Stimulated activated CD8-positive, alpha-beta memory T cell treated with anti-CD3 and anti-CD28 coated beads, Interleukin-15, amount 100 ng/mL, for 48 hours (primary cell): Measurements from ENCODE around the gene KIRREL1.

Source experiments
- DNase-seq, 2 donors: peaks; one replicate each; pipeline ENCODE4 v3.0.0-alpha.2; 2020; ENCODE audit warnings: low read depth in 2 of 2

KIRREL1 gene

DNA sequence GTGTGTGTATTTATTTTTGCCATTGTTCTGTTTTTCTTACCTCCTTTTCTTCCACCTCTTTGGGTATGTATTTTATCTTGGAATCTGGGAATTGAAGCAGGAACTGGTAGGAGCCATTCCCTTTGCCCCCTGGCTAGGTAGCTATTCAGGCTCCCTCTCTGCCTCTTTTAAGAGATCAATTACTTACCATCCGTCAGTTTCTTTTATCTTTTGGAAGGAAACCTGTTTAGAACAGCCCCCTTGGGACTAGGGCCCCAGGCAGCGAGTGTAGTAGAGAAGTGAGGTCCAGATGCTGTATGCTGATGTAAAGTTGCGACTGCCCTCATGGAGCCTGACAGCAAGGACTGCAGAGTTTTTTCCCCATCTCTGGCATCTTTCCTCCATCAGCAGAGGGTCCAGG lies 41.6 kb downstream of the KIRREL1 start:
- DNase-seq = no peak

DNA sequence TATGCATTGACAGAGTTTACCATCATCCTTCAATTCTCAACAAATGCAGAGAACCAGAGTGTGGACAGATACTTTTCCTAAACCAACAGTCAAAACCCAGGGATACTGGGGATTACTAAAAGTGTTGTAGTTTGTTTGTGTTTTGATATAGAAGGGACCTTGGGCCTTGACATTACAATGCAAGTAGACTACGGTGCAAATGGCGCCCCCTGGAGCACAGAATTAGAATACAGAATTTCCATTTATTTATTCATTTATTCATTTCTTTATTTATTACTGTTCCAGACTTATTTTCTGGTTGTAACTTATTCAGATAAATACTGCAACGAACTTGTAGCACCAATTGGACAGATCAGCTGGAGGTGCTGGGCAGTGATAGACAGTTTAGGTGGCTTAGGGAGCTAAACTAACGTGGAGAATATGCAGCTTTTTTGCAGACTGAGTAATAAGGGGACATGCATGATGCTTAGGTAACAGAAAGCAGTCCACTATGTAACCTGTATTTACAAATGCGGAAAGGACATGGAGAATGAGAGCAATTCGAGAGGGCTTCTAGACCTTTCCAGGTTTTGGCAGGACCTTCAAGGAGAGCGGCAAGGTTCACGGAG lies 42.6 kb downstream of the KIRREL1 start:
- DNase-seq = no peak

DNA sequence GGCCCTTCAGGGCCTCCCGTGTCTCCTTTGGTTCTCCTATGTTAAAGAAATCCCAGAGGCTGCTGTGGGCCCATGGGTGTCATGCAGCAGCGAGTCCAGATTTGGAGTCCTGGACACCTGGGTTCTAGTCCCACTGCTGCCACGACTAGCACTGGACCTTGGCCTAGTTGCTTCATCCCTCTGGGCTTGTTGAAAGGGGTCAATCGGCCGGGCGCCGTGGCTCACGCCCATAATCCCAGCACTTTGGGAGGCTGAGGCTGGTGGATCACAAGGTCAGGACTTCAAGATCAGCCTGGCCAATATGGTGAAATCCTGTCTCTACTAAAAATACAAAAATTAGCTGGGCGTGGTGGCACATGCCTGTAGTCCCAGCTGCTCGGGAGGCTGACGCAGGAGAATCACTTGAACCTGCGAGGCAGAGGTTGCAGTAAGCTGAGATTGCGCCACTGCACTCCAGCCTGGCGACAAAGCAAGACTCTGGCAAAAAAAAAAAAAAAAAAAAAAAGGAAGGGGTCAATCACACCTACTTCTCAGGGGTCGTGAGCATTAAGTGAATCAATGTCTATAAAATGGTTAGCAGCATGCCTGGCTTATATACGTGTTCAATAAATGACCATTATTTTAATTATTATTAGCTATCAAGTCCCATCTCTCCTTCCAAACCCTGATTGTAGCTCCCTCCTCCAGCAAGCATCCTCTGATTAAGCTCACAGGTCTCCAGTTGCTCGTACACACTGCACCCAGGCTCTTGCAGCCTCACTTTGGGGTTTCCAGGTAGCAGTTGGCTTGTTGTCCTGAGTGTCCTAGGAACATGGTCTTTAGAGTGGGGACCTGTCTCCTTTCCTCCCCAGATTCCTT lies 43.8 kb downstream of the KIRREL1 start:
- DNase-seq = no peak

DNA sequence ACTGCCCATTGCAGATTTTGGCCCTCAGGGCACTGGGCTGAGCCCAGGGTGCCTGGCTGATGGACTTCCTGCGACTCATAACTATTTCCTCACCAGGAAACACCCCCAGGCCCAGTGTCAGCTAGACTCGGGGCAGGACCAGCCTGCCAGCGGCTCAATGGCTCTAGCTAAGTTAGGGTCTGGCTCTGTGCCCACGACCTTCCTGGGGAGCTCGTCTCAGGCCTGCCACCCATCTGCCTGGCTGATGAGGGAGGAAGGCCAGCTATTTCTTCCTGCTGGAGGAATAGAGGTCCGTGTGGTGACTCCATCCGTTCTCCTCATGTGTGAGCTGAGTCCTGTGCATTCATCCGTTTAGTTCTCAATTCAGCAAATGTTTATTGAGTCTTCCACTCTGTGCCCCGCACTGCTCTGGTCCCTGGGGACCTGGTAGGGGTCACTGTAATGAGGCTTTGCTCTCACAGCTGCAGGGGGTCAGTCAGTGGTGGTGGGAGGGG lies 44.5 kb downstream of the KIRREL1 start:
- DNase-seq = no peak

DNA sequence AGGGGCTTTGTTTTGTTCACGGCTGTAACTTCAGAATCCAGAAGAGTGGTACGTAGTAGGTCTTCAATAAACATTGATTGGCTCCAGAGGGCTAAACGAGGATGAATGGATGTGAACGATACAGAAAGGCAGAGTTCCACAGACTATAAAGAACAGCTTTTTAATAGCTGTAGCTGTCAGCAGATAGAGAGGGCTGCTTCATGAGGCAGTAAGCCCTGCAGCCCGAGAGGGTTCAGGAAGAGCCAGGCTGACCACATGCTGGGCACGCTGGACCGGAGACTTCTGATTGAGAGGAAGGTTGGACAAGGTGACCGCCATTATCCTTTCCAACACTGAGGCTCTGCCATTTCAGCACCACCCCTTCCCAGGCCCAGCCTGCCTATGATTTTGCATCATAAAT lies 45.3 kb downstream of the KIRREL1 start:
- DNase-seq = no peak

DNA sequence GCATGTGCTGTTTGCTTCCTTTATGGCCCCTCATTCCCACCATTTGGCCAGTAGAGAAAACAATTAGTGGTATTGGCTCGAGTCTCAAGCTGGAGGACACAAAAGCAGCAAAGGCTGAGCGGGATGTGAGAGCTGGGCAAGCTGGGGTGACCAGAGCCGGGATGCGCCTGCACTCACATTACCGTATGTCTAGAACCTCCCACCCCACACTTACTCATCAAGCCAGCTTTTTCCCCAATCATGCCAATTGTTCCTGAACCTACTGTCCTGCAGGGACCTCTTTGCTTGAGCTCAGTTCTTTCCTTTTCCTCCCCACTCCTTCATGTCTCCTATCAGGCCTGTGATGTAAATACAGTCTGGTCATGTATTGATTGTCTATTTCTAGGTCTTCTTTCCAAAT lies 45.9 kb downstream of the KIRREL1 start:
- no peak for DNase-seq

DNA sequence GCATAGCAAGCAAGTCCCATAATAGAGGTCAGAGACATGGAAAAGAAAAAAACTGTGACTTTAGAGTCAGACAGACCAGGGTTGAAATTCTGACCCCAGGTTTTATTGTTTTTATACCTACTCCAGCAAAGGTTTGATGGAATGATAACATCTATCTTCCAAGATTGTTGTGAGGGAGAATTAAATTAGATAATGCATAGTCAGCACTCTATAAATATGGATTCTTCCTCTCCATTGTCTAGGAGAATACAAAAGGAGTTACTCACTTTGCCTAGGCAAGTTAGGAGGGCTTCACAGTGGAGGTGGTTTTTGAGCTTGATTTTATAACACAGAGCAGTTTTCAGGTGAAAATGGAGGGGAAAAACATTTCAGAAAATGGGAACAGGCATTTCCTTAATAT lies 46.9 kb downstream of the KIRREL1 start:
- no peak for DNase-seq

DNA sequence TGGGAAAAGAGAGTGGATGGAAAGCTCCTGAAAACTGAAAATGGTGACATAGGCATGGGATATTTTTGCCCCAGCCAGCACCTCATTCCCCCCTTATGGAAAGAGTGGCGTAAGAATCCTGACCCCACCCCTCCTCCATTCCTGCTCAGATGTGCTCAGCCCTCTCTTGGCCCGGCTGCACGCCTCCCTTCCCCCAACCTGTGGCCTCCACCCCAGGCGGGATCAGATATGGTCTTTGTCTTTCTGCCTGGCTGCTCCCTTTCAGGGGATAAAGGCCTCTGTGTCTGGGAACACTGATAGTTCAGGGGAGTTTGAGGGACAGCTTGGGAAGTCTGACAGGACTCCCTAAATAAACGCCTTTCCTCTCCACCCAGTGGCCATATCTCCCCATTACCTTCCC lies 49.8 kb downstream of the KIRREL1 start:
- DNase-seq = no peak

DNA sequence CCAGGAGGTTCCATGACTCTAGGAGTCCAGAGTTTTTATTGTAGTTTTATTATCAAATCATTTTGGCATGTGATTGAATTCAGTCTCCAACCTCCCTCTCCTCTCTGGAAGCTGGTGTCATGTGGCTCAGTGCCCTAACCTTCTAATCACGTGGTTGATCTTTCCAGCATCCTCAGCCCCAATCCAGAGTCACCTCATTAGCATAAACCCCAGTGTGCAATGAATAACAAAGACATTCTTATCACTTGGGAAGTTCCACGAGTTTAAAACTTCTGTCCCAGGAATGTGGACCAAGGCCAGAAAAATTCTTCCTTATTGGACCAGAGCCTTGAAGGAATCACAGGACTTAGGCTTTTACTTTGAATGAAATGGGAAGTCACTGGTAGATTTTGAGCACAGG lies 52.2 kb downstream of the KIRREL1 start:
- no peak for DNase-seq

DNA sequence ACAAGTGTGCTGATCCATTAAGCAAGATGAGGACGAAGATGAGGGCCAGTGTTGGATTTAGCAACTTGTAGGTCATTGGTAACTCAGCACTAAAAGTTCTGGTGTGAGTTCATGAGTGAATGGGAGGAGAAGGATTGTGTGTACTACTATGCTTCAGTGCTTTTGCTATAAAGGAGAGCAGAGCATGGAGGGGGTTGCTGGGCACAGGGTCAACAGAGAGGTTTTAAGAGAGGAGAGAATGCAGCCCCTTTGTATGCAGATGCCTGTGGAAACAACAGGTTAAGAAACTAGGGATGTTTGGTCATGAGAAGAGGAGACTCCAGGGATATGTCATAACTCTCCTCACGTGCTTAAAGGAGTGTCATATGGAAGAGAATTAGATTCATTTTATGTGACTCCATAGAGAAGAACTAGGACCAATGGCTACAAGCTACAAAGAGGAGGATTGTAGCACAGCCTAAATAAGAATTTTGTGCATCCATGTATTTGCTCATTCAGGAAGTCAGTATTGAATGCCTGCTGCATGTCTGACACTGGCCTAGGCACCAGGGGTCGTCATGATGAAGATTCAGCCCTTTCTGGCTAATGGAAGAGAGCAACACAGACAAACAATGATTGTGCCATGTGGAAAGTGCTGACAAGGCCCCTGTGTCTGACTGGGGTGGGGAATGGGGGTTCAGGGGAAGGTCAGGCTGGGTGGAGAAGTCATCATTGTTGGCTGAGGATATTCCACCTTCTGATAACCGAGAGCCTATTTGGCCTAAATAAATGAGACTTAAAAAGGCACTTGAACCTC lies 53.5 kb downstream of the KIRREL1 start:
- no peak for DNase-seq

DNA sequence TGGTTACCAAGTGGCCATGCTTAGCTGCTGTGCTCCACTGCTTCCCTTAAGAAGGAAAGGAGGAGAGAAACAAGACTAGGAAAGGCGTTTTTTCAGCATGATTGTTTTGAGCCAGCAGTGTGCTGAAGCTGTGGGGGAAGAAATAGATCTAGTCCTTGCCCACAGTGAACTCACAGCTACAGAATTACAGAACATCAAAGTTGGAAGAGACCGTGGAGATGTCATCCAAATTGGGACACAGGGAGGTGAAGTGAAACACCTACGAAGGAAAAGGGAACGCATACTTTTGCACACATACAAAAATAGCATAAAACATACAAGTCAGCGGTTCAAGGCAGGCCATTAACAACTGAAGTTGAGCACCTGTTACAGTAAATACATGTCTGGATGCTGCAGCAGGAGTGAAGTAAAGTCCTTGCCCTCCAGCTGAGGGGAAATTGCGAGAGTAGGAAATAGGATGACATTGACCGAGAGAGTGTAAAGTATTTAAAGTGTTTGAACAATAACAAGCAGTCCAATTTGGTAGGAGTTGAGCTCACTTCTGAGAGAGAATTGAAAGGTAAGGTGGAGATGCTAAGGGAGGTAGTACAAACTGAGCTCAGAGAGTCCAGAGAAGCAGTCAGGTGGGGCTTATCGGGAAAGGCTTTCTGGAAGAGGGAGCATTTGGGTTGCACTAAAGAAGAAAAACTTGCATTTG lies 55.1 kb downstream of the KIRREL1 start:
- no peak for DNase-seq

DNA sequence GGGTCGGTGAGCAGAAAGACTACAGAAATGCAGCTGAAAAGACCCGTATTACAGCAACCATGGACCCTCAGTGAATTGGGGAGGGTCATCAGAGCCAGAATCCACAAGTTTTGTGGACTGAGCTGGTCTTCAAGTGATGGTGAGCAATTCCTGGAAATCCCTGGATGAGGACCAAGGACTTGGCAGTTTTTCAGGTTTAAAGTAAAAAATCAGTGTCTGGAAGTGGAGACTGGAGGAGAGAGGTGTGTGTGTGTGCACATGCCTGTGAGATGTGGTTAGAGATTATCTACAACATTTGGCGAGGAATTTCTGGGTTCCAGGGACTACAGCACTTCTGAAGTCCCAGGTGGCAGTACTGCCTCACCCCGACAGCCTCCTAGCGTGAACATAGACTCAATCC lies 56.4 kb downstream of the KIRREL1 start:
- DNase-seq = no peak

DNA sequence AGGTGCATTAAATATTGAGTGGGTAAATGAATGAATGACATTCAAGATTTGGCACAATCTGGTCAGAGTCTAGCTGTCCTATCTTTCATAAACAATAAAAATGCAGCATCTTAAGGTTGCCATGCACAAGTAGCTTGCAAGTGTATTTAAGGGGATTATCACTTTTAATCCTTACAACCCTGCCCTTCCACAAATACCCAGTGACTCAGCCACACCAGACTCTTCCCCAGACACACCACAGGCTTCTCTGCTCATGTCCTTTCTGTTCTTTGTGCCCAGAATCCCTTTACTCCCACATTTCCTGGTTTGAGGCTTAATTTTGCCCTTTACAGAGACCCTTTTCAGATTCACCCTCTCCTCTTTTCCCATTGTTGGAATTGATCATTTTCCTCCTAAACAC lies 59.8 kb downstream of the KIRREL1 start:
- DNase-seq = no peak

DNA sequence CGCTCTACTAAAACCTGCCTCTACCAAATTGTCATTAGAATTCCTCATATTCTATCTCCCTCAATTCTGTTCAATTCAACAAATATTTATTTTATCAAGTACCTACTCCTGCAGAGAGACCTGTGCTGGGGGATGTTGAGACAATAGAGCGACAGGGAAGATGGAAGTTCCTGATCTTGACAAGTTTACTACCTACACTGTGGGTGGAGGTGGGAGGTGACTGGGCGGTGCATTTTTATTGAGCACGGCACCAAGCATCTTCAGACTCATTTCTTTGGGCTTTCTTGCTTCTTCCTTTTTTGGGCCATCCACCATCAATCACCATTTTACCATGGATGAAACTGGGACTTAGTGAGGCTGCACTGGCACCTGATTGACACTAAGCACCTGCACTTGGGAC lies 61.3 kb downstream of the KIRREL1 start:
- DNase-seq = no peak

DNA sequence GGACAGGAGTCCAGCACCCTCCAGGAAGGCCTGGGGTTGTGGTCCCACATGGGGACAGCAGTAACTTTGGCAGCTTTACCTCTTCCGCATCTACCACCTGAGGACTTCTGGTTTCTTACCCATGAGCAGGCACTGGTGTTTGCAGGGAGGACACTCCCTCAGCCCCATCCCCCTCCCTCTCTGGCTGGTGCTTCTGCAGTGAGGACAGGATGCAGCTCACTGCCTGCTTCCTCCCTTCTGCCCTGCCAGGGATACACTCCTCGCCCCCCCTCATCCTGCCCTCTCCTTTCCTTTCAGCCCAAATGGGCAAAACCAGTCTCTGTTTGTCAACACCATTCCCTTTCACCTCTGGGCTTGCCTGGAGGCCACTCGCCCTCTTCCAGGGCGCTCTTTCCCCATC lies 62.4 kb downstream of the KIRREL1 start:
- no peak for DNase-seq

DNA sequence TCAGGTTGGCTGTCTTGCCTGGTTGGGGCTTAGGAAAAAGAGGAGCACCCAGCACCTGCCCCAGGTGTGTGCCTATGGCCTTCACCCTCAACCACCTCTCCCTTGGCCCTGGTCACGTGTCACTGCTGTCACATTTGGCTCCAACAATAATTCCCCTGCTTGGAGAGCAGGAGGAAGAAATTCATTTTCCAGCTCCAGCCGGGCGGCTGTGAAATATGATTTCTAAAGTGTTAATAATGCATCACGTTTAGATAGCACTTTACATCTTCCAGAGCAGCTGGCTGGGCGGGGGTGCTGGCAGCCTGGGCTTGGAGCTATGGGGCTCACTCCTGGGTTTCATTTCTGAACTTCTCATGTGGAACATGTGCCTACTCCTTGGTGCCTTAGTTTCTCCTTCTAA lies 63.1 kb downstream of the KIRREL1 start:
- no peak for DNase-seq

DNA sequence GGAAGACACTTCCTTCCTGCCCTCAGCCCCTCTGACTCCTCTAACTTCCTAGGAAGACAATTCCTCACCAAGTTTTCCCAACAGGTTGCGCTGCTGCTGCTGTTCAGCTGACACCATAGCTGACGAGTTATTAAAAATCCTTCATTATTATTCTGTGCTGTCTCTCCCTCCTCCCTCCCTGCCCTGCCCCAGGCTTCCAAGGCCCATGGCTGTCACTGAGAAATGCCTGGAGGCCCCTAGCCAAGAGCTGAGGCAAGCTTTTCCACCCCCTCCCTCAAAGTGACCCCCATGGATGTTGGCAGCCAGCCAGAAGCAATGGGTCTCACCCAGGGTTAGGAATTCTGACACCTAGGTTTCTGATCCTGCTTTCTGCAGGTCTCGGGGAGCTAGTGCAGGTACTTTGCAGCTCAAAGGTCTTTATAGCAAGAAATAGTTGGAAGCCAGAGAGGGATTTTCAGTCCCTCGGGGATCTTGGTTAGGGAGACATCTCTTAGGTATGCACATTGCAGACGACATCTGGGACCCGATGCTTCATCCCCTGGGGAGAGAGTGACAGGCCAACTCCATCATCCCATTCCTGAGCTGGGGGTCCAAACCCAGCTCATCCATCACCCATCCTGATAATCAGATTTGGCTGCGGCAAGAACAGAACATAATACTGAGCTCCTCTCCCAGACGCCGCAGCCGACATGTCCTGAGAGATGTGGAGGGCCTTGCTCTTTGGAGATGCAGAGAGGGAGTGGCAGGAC lies 65.0 kb downstream of the KIRREL1 start:
- DNase-seq = no peak

DNA sequence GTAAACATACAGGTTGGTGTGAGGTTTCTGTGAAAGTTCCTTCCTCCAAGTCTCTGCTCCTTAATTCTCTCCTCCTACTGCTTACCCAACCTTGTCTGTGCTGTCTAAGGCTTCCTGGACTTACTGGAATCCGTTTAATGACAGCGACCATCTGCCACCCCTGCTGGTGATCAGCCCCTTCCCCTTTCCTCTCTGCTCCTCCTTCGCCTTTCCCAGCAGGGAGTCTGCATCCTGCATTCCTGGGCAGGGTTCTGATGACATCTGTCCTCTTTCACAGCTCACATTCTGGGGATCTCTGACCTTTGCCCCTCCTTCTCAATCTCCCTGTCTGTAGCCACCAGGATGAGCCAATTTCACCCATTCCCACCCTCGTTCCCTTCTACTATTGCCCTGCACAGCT lies 66.5 kb downstream of the KIRREL1 start:
- no peak for DNase-seq

DNA sequence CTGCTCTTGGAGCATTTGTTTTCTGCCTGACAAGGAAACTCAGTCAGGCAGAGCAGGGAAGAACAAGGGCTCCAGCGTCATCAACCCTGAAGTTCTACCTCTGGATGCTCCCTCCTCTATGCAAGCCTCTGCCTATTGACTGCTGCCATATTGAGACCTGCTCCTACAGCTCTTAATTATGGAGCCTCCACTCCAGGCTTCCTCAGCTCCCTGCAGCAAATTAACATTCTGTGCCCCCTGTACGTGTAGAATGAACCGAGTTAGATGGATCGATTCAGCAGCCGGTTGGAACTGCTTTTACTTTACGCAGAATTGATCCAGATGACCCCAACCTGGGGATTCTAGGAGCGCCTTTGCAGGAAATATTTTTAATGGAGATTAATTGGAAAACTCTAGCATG lies 68.7 kb downstream of the KIRREL1 start:
- DNase-seq = no peak

DNA sequence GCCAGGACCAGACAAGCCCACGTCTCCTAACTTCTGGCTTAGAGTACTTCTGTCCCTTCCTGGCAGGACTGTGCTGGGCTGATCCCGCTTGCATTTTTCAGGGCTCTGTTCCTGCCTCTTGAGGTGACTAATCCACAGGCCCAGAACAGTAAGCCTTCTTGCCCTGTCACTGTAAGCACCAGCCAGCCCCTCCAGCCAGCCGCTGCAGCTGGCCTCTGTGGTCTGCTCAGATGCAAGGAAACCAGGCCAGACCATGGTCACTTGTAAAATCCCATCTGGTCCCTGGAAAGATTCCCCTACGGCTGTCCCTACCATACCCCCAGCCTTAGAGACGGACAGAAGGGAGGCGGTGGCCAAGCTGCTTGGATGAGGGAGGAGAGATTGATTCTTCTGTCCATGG lies 74.2 kb downstream of the KIRREL1 start:
- no peak for DNase-seq

DNA sequence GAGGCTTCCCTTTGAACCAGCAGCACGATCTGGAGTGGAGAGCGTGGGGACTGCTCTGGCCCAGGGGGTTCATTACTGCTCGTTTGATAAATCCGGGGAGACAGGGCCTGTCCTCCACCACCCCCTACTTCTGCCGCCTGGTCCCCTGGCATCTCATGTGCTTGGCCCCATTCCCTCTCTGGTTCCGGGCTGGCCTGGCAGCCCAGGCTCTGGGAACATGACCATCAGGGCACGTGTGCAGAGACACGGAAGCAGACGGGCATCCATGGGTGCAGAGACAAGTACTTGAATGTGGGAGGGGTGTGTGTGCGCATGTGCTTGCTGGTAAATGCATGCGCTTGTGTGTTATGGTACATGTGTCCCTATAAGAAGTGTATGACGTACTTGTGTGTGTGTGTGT lies 75.5 kb downstream of the KIRREL1 start:
- DNase-seq = no peak
